Karpas-422 (cell line): ENCODE measurements around the gene EDNRB. TPM values are rescaled to one million over a fixed set of nuclear protein-coding genes. Genes with fewer than 3 reads are reported as not detected.
"Not testable (repeated sequence)": the region's sequence is repeated elsewhere in the genome, so short reads cannot be mapped to it uniquely, and the experiment has no call there.

ENCODE experiments used
- DNase-seq: peaks from one replicate; pipeline ENCODE4 v3.0.0-alpha.2; 2015
- H2AFZ ChIP-seq: fragments of 200-600 bp; sonication (generic); 2 replicates; pipeline ENCODE4 v1.6.1; 2014; ENCODE audit warnings: antibody characterized with exemption, low read length, mixed read lengths
- H3K27ac ChIP-seq: fragments of 200-600 bp; sonication (generic); 2 replicates; pipeline ENCODE4 v1.5.1; 2014; ENCODE audit warnings: mild to moderate bottlenecking, low read length, moderate library complexity
- H3K27me3 ChIP-seq: fragments of 200-600 bp; sonication (generic); 2 replicates; pipeline ENCODE4 v1.6.1; 2014; ENCODE audit warnings: low read length, mixed read lengths
- H3K36me3 ChIP-seq: fragments of 200-600 bp; sonication (generic); 2 replicates; pipeline ENCODE4 v1.6.1; 2014; ENCODE audit warnings: low read length, mixed read lengths; ENCODE audit not compliant: insufficient read depth
- H3K4me1 ChIP-seq: fragments of 200-600 bp; sonication (generic); 2 replicates; pipeline ENCODE4 v1.6.1; 2014; ENCODE audit warnings: mild to moderate bottlenecking, low read length, mixed read lengths
- H3K4me2 ChIP-seq: fragments of 200-600 bp; sonication (generic); 2 replicates; pipeline ENCODE4 v1.6.1; 2014; ENCODE audit warnings: low read length, low read depth, mild to moderate bottlenecking; ENCODE audit not compliant: poor library complexity, severe bottlenecking
- H3K4me3 ChIP-seq: fragments of 200-600 bp; sonication (generic); 2 replicates; pipeline ENCODE4 v1.5.1; 2014; ENCODE audit warnings: mild to moderate bottlenecking, antibody characterized with exemption, low read length, mixed read lengths
- H3K79me2 ChIP-seq: fragments of 200-600 bp; sonication (generic); 2 replicates; pipeline ENCODE4 v1.6.1; 2014; ENCODE audit warnings: mild to moderate bottlenecking, low read length, mixed read lengths
- H3K9ac ChIP-seq: fragments of 200-600 bp; sonication (generic); 2 replicates; pipeline ENCODE4 v1.6.0; 2014; ENCODE audit warnings: low read length
- H3K9me2 ChIP-seq: fragments of 200-600 bp; sonication (generic), shearing (Covaris generic); replicated peaks from 2 replicates; pipeline ENCODE4 v1.6.0; 2014; ENCODE audit warnings: mild to moderate bottlenecking, low read length, moderate library complexity; ENCODE audit not compliant: insufficient read depth
- H3K9me3 ChIP-seq: fragments of 300-700, 200-600 bp; sonication (generic); 2 replicates; pipeline ENCODE4 v1.6.1; 2014; ENCODE audit warnings: low read length, mixed read lengths
- H4K20me1 ChIP-seq: fragments of 200-600 bp; sonication (generic); 2 replicates; pipeline ENCODE4 v1.6.1; 2014; ENCODE audit warnings: mild to moderate bottlenecking, antibody characterized with exemption, low read length, low read depth; ENCODE audit not compliant: insufficient read depth
- small RNA-seq: library from RNA; depleted of rRNA; stranded (forward); fragments of <200 nt; gene quantifications from one replicate; pipeline ENCODE3, GENCODE V24; 2014
- total RNA-seq: library from RNA; depleted of rRNA; stranded (reverse); fragments of >200 nt; shearing (Covaris generic); gene quantifications from 2 replicates; pipeline ENCODE4 v1.2.3, GENCODE V29; 2014; ENCODE audit warnings: low replicate concordance; rRNA removed

EDNRB gene
- total RNA-seq, 1 experiment from 2014 or later: not detected

DNA sequence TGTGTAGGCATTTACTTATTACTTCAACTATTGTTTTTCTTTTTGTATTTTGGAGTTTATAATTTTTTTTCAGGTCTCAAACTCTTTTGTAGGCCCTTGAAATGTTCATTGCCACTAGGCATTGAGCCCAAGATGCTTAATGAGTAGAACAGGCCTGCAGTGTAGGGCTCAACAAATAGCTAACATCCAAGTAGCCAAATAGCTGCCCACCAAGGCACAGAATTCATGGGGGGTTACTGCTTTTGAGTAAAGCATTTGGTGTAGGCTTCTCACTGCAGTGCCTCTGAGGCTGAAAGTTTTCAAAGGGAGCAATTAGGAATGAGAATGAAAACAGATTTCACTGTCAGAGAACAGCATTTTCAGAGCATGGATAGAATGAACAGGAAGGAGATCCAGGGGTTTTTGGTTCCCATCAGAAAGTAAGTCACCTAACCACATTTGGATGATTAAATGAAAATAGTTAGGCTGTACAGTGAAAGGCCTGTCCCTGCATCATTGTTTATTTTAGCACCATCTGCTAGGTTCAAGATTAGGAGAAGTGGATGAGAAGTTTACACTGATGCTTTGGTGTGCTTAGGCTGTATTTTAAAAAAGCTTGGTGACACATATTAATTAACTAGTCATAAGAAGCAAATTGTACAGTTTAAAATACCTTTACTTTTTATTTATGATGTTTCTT lies 61.0 kb downstream of the EDNRB start:
- DNase-seq: no peak
- no peaks in the 10 kb centered on the region for H3K4me1 ChIP-seq
- no peak overlapping the region for H3K9ac ChIP-seq

DNA sequence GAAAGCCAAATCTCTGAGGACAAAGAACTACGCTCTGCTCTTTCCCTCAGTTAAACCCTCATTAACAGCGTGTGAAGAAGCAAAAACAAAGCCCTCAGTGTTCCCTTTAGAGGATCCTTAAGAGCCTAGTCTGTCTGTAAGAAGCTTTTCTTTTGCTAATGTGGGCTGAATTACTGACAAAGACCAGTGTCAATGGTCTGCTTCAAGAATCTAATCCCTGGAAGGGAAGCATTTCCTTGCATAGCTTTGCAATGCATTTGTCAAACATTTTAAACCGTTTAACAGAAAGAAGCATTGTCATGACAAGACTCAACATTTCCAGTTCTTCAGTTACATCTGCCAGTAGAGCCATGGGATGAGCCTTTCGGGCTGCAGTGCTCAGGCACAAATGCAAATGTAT lies 64.9 kb downstream of the EDNRB start:
- Histone ChIP-seq H2AFZ (no peak overlapping the region), H3K79me2 (no peaks in the 10 kb centered on the region), H3K9me3 (no peaks in the 10 kb centered on the region), H3K9me2 (no peaks in the 10 kb centered on the region), H4K20me1 (no peaks in the 10 kb centered on the region), H3K27me3 (no peaks in the 10 kb centered on the region), H3K27ac (no peak overlapping the region), H3K9ac (no peak overlapping the region), H3K4me3 (no peak overlapping the region), H3K4me1 (no peaks in the 10 kb centered on the region), H3K4me2 (no peak overlapping the region), H3K36me3 (no peaks in the 10 kb centered on the region)
- no peak for DNase-seq

More for the DNA sequence above, 61.0 kb downstream of the EDNRB start:
- Histone ChIP-seq H2AFZ (no peak overlapping the region), H3K27ac (no peak overlapping the region), H3K27me3 (no peaks in the 10 kb centered on the region), H3K9me2 (no peaks in the 10 kb centered on the region), H3K36me3 (no peaks in the 10 kb centered on the region), H3K4me2 (no peak overlapping the region), H4K20me1 (no peaks in the 10 kb centered on the region), H3K9me3 (no peaks in the 10 kb centered on the region), H3K79me2 (no peaks in the 10 kb centered on the region), H3K4me3 (no peak overlapping the region)

DNA sequence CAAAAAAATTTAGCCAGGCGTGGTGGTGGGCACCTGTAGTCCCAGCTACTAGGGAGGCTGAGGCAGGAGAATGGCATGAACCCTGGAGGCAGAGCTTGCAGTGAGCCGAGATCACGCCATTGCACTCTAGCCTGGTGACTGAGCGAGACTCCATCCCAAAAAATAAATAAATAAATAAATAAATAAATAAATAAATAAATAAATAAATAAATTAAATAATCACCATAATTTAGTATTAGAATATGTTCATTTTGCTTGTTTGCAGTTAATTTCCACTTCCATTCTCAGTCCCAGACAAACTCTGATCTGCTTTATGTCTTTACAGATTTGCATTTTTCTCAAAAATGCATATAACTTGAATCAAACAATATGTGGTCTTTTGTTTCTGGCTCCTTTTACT lies 70.6 kb downstream of the EDNRB start:
- H3K79me2 ChIP-seq, H2AFZ ChIP-seq, H3K9me3 ChIP-seq, H3K9me2 ChIP-seq, H3K4me2 ChIP-seq, H3K27ac ChIP-seq, DNase-seq, H3K36me3 ChIP-seq, H3K9ac ChIP-seq, H4K20me1 ChIP-seq, H3K27me3 ChIP-seq, H3K4me3 ChIP-seq, H3K4me1 ChIP-seq: not testable (repeated sequence)

DNA sequence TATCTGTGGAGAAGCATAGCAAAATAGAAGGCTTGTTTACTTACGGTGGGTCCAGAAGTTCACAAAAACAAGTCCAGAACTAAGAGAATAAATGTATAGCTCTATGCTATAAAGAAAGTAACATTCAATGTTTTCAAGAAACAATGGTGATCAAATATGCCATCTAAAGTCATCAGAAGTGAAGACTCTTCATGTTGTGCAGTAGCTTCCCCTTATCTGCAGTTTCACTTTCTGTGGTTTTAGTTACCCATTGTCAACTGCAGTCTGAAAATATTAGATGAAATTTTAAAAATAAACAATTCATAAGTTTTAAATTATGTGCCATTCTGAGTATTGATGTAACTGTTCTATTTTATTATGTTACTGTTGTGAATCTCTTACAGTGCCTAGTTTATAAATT lies 72.5 kb downstream of the EDNRB start:
- no peaks in the 10 kb centered on the region for H3K4me1 ChIP-seq
- no peaks in the 10 kb centered on the region for H3K27me3 ChIP-seq
- no peak overlapping the region for H3K9ac ChIP-seq
- H3K79me2 ChIP-seq: no peaks in the 10 kb centered on the region
- H3K9me3 ChIP-seq: no peaks in the 10 kb centered on the region
- no peak overlapping the region for H3K4me3 ChIP-seq
- H3K9me2 ChIP-seq: no peaks in the 10 kb centered on the region
- H4K20me1 ChIP-seq: no peaks in the 10 kb centered on the region
- H2AFZ ChIP-seq: no peak overlapping the region
- H3K4me2 ChIP-seq: no peak overlapping the region
- no peaks in the 10 kb centered on the region for H3K36me3 ChIP-seq
- DNase-seq: no peak
- H3K27ac ChIP-seq: no peak overlapping the region

Small RNA genes within 50 kb of the gene (small RNA-seq; reads per million reads assigned to genes)
- not detected for gene RN7SL810P

Other genes starting within 250 kb of the EDNRB start
- 4.4 and 7.1 TPM in 2 replicates for gene SLAIN1, start 221.1 kb downstream of the EDNRB start, total RNA-seq